T-cell (primary cell): Measurements from ENCODE around the gene ADH5. TPM values are rescaled to one million over a fixed set of nuclear protein-coding genes. Genes with fewer than 3 reads are reported as not detected.

ENCODE experiments used
- ATAC-seq, 4 experiments: fragments of 200-7000 bp in 3 of 4; fragments of 150-1000 bp in 1 of 4; cut with Tn5 transposase; replicated peaks in 1 of 4; 1 replicate in 3 of 4; 2 replicates in 1 of 4; pipeline ENCODE4 v1.10.0; 2021; ENCODE audit warnings: moderate library complexity in 3 of 4, mild to moderate bottlenecking in 2 of 4, moderate number of reproducible peaks in 1 of 4
- CTCF ChIA-PET, 2 donors: fragments of 300-600 bp; sonication (Branson Sonifier 250); formaldehyde crosslinking; loops; one replicate each; lab custom pipeline; 2022; ENCODE audit warnings: antibody characterized with exemption in 2 of 2; lab: Charles Lee
- POLR2A ChIA-PET, 2 donors: fragments of 300-600 bp; sonication (Branson Sonifier 250); formaldehyde crosslinking; loops; one replicate each; lab custom pipeline; 2022; ENCODE audit warnings: antibody characterized with exemption in 2 of 2; lab: Charles Lee
- DNase-seq, 35 experiments: peaks; one replicate each; pipeline versions ENCODE4 v3.0.0 to v3.0.0-alpha.2; 2013 to 2023
- H3K27ac ChIP-seq: one replicate; pipeline ENCODE4 v1.5.1; 2013; ENCODE audit warnings: low read length
- H3K27me3 ChIP-seq, 2 experiments: replicated peaks in 1 of 2; 1 replicate in 1 of 2; 2 replicates in 1 of 2; pipeline versions ENCODE4 v1.6.1 to v1.7.0; 2013; ENCODE audit warnings: low read length in 1 of 2, mixed read lengths in 1 of 2; ENCODE audit not compliant: control insufficient read depth in 2 of 2, insufficient read depth in 2 of 2; ENCODE audit errors: extremely low read depth in 1 of 2
- H3K36me3 ChIP-seq, 2 donors: 1 replicate in 1 of 2; 2 replicates in 1 of 2; pipeline versions ENCODE4 v1.6.1 to v1.7.0; 2013; ENCODE audit warnings: low read length in 1 of 2; ENCODE audit not compliant: control insufficient read depth in 2 of 2, insufficient read depth in 1 of 2; ENCODE audit errors: extremely low read depth in 1 of 2
- H3K4me1 ChIP-seq, 2 experiments: 1 replicate in 1 of 2; 2 replicates in 1 of 2; pipeline versions ENCODE4 v1.6.1 to v1.7.0; 2013; ENCODE audit warnings: low read length in 2 of 2, mixed read lengths in 1 of 2; ENCODE audit not compliant: insufficient read depth in 2 of 2, control insufficient read depth in 1 of 2; ENCODE audit errors: extremely low read depth in 1 of 2
- H3K4me3 ChIP-seq, 2 donors: 1 replicate in 1 of 2; 2 replicates in 1 of 2; pipeline versions ENCODE4 v1.5.1 to v1.7.0; 2013; ENCODE audit warnings: mild to moderate bottlenecking in 2 of 2, low read length in 1 of 2, moderate library complexity in 1 of 2; ENCODE audit not compliant: control insufficient read depth in 1 of 2; ENCODE audit errors: extremely low read depth in 1 of 2
- H3K9me3 ChIP-seq: 2 replicates; pipeline ENCODE4 v1.7.0; 2013
- H3K27ac Mint-ChIP-seq, 2 donors: one replicate each; pipeline ENCODE4 v1.8.0; 2020 to 2021; ENCODE audit warnings: mild to moderate bottlenecking in 2 of 2, mixed read lengths in 2 of 2
- H3K27me3 Mint-ChIP-seq, 2 donors: one replicate each; pipeline ENCODE4 v1.8.0; 2021 to 2022; ENCODE audit warnings: mixed read lengths in 2 of 2
- H3K36me3 Mint-ChIP-seq: one replicate; pipeline ENCODE4 v1.8.0; 2021; ENCODE audit warnings: mixed read lengths
- H3K4me1 Mint-ChIP-seq, 3 donors: one replicate each; pipeline ENCODE4 v1.8.0; 2020 to 2022; ENCODE audit warnings: mixed read lengths in 3 of 3, mild to moderate bottlenecking in 1 of 3
- H3K4me3 Mint-ChIP-seq, 3 donors: one replicate each; pipeline ENCODE4 v1.8.0; 2020 to 2022; ENCODE audit warnings: mild to moderate bottlenecking in 3 of 3, mixed read lengths in 3 of 3, moderate library complexity in 3 of 3
- H3K9me3 Mint-ChIP-seq, 3 donors: one replicate each; pipeline ENCODE4 v1.8.0; 2020 to 2022; ENCODE audit warnings: mixed read lengths in 3 of 3
- whole genome bisulfite sequencing: methylation state at CpG from one replicate; pipeline ENCODE4 v1.1.5; 2013; ENCODE audit warnings: missing lambda C conversion rate; ENCODE audit not compliant: insufficient coverage; 5-methylcytosine and 5-hydroxymethylcytosine counted together
- total RNA-seq, 35 experiments: library from RNA in 6 of 35; stranded (reverse) in 6 of 35; fragments of 120-200 nt in 1 of 35; gene quantifications; one replicate each; pipeline versions ENCODE4 v1.2.1 to v1.2.4 and lab custom pipeline; 2013 to 2026

ADH5 gene
- total RNA-seq, 5 donors from 2014 or later (not counting 1 experiment from before 2014, with no cell fraction given): 51.1 to 80.6 (median 70.5) TPM

DNA sequence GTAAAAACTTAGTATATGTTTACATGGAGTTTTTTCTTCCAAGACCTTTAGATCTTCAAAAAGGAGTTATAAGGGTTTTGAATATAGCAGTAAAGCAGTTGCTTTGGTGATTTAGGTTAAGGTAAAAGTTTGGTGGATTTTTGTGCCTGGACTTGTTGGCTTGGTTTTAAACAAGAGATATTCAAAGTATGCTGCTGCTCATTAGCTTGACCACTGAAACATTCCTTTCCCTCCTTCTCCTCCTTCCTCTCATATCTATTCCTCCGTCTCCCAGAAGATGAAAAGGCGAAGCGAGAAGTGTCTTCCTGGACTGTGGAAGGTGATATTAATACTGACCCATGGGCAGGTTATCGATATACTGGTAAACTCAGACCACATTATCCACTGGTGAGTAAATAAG lies 54.6 kb downstream of the ADH5 start:
- peaks cover 0 to 19% (median 5%) of the 10 kb centered on the region in 3 donors for H3K9me3 Mint-ChIP-seq
- ChIA-PET CTCF (interaction anchor here in 1 of 2 donors (1.0 kb wide), 1 partner anchor 22 kb away, joined by 4 read pairs; no protein-coding TSS in a partner anchor), POLR2A (no interaction called here)
- Histone ChIP-seq H3K4me3 (no peak overlapping the region), H3K36me3 (peaks cover 0 to 2% of the 10 kb centered on the region in 2 donors), H3K27ac (no peak overlapping the region), H3K4me1 (peaks cover 0 to 4% of the 10 kb centered on the region in 2 experiments), H3K9me3 (peaks cover 7% of the 10 kb centered on the region), H3K27me3 (no peaks in the 10 kb centered on the region)
- DNase-seq: no peak
- no peak overlapping the region for H3K4me3 Mint-ChIP-seq
- H3K36me3 Mint-ChIP-seq: peaks cover 68% of the 10 kb centered on the region
- ATAC-seq: no peak
- no CpG with 5 or more reads among the region's 4 CpGs for WGBS
- peaks cover 23 to 33% (median 30%) of the 10 kb centered on the region in 3 donors for H3K4me1 Mint-ChIP-seq
- no peaks in the 10 kb centered on the region for H3K27me3 Mint-ChIP-seq
- H3K27ac Mint-ChIP-seq: no peak overlapping the region

DNA sequence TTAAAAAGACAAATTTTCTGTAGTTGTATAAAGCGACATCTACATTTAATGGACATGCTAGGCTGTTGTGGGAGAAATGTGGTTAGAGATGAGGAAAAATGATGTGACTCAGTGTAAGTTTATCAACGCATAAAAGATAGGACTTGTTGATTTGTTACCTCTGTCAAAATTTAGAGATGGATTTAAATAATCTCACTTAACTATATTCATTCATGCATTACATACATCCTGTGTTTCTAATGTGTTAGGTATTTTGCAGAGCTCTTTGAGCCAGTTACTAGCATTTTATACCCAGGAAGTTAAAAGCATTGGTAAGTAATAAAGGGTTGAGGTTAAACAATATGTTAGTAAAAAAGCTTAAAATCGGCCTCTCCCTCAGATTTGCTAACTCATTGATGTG lies 58.7 kb downstream of the ADH5 start:
- ATAC-seq (no peak), DNase-seq (no peak)
- H3K9me3 ChIP-seq: no peaks in the 10 kb centered on the region
- H3K27ac Mint-ChIP-seq: peak overlapping the region; percentile 41 to 50
- H3K36me3 ChIP-seq: no peaks in the 10 kb centered on the region
- no peak overlapping the region for H3K27ac ChIP-seq
- ChIA-PET CTCF (interaction anchor here in 1 of 2 donors (1.1 to 1.8 kb wide), 2 partner anchors 35 to 37 kb away, joined by 3 to 11 read pairs; partner anchors contain the start of gene METAP1), POLR2A (interaction anchor here in 1 of 2 donors (0.6 kb wide), 1 partner anchor 101 kb away, joined by 4 read pairs; the partner anchor contains the start of gene EIF4E)
- H3K4me1 Mint-ChIP-seq: peaks cover 57 to 72% (median 65%) of the 10 kb centered on the region in 3 donors
- 100% methylated on average over 1 of the region's 3 CpGs for WGBS
- no peaks in the 10 kb centered on the region for H3K9me3 Mint-ChIP-seq
- no peak overlapping the region for H3K4me3 ChIP-seq
- no peaks in the 10 kb centered on the region for H3K27me3 ChIP-seq
- no peak overlapping the region for H3K4me3 Mint-ChIP-seq
- H3K4me1 ChIP-seq: peaks cover 0 to 4% of the 10 kb centered on the region in 2 experiments
- H3K27me3 Mint-ChIP-seq: no peaks in the 10 kb centered on the region
- H3K36me3 Mint-ChIP-seq: peaks cover 31% of the 10 kb centered on the region

DNA sequence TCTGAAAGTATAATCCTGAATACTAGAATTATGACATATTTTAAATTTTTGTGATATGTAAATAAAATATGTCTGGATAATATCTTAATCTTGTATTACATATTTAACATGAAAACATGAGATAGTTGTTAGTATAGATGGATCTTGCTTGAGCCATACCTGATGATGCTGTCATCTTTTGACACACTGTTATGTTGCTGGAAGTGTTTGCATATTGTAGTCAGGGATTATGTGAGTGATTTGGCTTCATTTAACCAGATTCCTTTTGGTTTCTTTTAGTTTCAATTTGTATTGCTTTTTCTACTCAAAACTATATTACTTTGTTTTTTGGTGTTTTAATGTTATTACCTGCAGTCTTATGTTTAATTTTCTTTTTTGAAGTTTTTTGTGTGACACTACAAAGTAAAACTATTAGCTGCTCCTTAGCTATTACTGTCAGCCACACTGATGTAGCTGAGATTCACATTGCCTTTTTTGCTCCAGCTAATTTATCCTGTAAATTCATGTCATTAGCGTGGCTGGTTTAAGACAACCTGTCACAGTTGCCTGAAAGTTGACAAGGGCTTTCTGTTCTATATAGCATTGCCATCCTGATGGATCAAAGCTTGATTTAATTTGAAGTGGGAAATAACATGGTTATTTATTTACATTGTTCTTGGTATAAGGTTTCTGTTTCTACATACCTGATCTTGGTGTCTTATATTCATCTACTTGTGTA lies 59.4 kb downstream of the ADH5 start:
- POLR2A ChIA-PET: interaction anchor here (0.6 to 0.7 kb wide), 2 partner anchors 100 to 1146 kb away, joined by 3 to 4 read pairs; partner anchors contain the start of gene EIF4E (in 1 of the 2)
- Histone ChIP-seq H3K36me3 (no peaks in the 10 kb centered on the region), H3K9me3 (no peaks in the 10 kb centered on the region), H3K27ac (no peak overlapping the region), H3K27me3 (no peaks in the 10 kb centered on the region), H3K4me1 (peaks cover 0 to 4% of the 10 kb centered on the region in 2 experiments), H3K4me3 (no peak overlapping the region)
- WGBS: no CpG with 5 or more reads among the region's 1 CpG
- H3K27ac Mint-ChIP-seq: peak overlapping the region; percentile 41 to 50
- H3K9me3 Mint-ChIP-seq: no peaks in the 10 kb centered on the region
- peaks cover 25% of the 10 kb centered on the region for H3K36me3 Mint-ChIP-seq
- peaks cover 64 to 78% (median 72%) of the 10 kb centered on the region in 3 donors for H3K4me1 Mint-ChIP-seq
- no peak overlapping the region for H3K4me3 Mint-ChIP-seq
- H3K27me3 Mint-ChIP-seq: no peaks in the 10 kb centered on the region
- DNase-seq (no peak), ATAC-seq (no peak)
- CTCF ChIA-PET: interaction anchor here in 1 of 2 donors (0.7 to 1.8 kb wide), 3 partner anchors 17 to 36 kb away, joined by 3 to 11 read pairs (median 6); partner anchors contain the start of gene METAP1

DNA sequence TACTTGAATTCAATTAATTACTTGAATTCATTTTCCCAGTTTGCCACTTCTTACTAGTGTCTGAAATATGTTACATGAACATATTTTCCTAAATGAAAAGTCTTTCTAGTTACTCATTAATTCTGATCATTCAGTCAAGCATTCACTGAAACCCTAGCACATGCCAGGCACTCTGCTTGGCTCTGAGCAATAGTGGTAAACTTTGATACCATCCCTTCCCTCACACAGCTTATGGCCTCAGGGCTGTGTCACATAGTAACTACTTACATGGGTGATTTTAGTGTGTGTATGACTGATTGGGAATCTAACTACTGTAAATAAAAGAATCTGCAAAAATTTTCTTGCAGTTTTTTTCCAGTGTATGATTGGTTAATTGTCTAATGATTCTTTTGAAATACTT lies 60.4 kb downstream of the ADH5 start:
- Mint-ChIP-seq H3K36me3 (peaks cover 20% of the 10 kb centered on the region), H3K4me1 (peaks cover 73 to 88% (median 79%) of the 10 kb centered on the region in 3 donors), H3K27ac (no peak overlapping the region), H3K4me3 (no peak overlapping the region), H3K9me3 (no peaks in the 10 kb centered on the region), H3K27me3 (no peaks in the 10 kb centered on the region)
- peaks cover 0 to 4% of the 10 kb centered on the region in 2 experiments for H3K4me1 ChIP-seq
- POLR2A ChIA-PET: interaction anchor here in 1 of 2 donors (0.6 kb wide), 1 partner anchor 33 kb away, joined by 4 read pairs; no protein-coding TSS in a partner anchor
- CTCF ChIA-PET: interaction anchor here in 1 of 2 donors (1.8 to 4.2 kb wide), 2 partner anchors 33 kb away, joined by 11 to 26 read pairs; partner anchors contain the start of gene METAP1
- H3K27me3 ChIP-seq: no peaks in the 10 kb centered on the region
- H3K4me3 ChIP-seq: no peak overlapping the region
- H3K9me3 ChIP-seq: no peaks in the 10 kb centered on the region
- no peak for DNase-seq
- ATAC-seq: no peak
- no peak overlapping the region for H3K27ac ChIP-seq
- no peaks in the 10 kb centered on the region for H3K36me3 ChIP-seq

DNA sequence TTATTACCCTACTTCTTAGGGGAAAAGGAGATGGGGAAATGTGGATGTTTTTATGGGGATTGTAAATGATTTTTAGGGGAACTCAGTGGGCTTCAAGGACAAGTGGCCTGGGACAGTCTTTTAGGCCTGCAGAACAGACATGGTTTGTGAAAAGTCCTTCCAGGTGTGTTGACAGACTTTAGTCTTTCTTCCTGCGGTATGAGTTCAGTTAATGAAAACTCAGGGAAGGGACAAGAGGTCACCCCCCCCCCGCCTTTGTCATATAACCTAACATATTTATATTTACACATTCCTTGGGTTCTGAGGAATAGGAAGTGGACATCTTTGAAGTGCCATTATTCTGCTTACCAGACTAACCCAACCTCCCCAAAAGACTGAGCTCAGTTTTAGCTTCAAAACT lies 61.3 kb downstream of the ADH5 start:
- H3K4me3 ChIP-seq: no peak overlapping the region
- ATAC-seq (no peak), DNase-seq (no peak)
- no peak overlapping the region for H3K4me3 Mint-ChIP-seq
- H3K4me1 Mint-ChIP-seq: peaks cover 78 to 86% (median 82%) of the 10 kb centered on the region in 3 donors
- no peaks in the 10 kb centered on the region for H3K36me3 ChIP-seq
- no peak overlapping the region for H3K27ac ChIP-seq
- CTCF ChIA-PET: interaction anchor here in 1 of 2 donors (1.2 to 4.2 kb wide), 2 partner anchors 21 to 32 kb away, joined by 5 to 26 read pairs; partner anchors contain the start of gene METAP1
- no peaks in the 10 kb centered on the region for H3K9me3 Mint-ChIP-seq
- H3K9me3 ChIP-seq: no peaks in the 10 kb centered on the region
- H3K27ac Mint-ChIP-seq: peak overlapping the region in 1 of 2 donors; percentile 4
- POLR2A ChIA-PET: interaction anchor here (0.6 kb wide), 2 partner anchors 76 to 123 kb away, joined by 3 to 6 read pairs; no protein-coding TSS in a partner anchor
- H3K27me3 Mint-ChIP-seq: no peaks in the 10 kb centered on the region
- H3K36me3 Mint-ChIP-seq: peaks cover 17% of the 10 kb centered on the region
- H3K4me1 ChIP-seq: peaks cover 0 to 4% of the 10 kb centered on the region in 2 experiments
- no CpG with 5 or more reads among the region's 2 CpGs for WGBS
- H3K27me3 ChIP-seq: no peaks in the 10 kb centered on the region

DNA sequence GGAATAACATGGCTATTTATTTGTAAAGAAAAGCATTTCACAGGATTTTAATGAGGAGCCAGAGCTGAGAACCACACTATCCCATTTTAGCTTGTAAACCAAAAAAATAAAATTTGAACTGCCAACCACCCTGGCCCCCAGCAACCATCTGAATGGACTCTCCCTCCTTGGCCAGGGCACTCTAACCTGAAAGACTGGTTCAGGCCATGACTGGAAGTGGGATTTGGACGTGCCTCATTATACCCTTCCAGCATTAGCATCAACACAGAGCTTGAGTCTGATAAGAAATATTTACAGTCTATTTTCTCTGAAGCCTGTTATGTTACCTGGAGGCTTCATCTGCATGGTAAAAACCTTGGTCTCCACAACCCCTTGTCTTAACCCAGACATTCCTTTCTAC lies 63.1 kb downstream of the ADH5 start:
- DNase-seq (no peak), ATAC-seq (no peak)
- H3K36me3 ChIP-seq: peaks cover 0 to 3% of the 10 kb centered on the region in 2 donors
- Mint-ChIP-seq H3K9me3 (peaks cover 11 to 13% (median 11%) of the 10 kb centered on the region in 3 donors), H3K36me3 (peaks cover 24% of the 10 kb centered on the region), H3K27ac (peak overlapping the region in 1 of 2 donors; percentile 50), H3K4me3 (no peak overlapping the region), H3K4me1 (peaks cover 82 to 89% (median 85%) of the 10 kb centered on the region in 3 donors), H3K27me3 (no peaks in the 10 kb centered on the region)
- H3K27ac ChIP-seq: no peak overlapping the region
- H3K9me3 ChIP-seq: peaks cover 3% of the 10 kb centered on the region
- H3K27me3 ChIP-seq: no peaks in the 10 kb centered on the region
- CTCF ChIA-PET: interaction anchor here in 1 of 2 donors (0.8 to 4.2 kb wide), 3 partner anchors 10 to 31 kb away, joined by 3 to 26 read pairs (median 6); partner anchors contain the start of gene METAP1
- no CpG with 5 or more reads among the region's 1 CpG for WGBS
- POLR2A ChIA-PET: no interaction called here
- H3K4me3 ChIP-seq: no peak overlapping the region
- peaks cover 0 to 4% of the 10 kb centered on the region in 2 experiments for H3K4me1 ChIP-seq
